Pancreas (tissue), 10 donors: Measurements from ENCODE around the gene COQ8B. TPM values are rescaled to one million over a fixed set of nuclear protein-coding genes. Genes with fewer than 3 reads are reported as not detected.

Experiments
- ATAC-seq, 4 donors: fragments of 200-7000 bp; cut with Tn5 transposase; one replicate each; pipeline versions ENCODE4 v1.8.0 to v1.9.1; 2020; ENCODE audit warnings: mild to moderate bottlenecking in 4 of 4, moderate library complexity in 4 of 4
- DNase-seq, 6 donors: peaks; one replicate each; pipeline ENCODE4 v3.0.0-alpha.2; 2020
- FAIRE-seq: peaks from 2 replicates; lab custom pipeline; 2012; peaks lifted over from hg19 to GRCh38; lab: Jason Lieb, UNC
- H3K27ac ChIP-seq, 4 donors: fragments of 200-600 bp; sonication (generic); 1 replicate in 3 of 4; 2 replicates in 1 of 4; pipeline versions ENCODE4 v1.5.0 to v1.8.0; 2020
- H3K27me3 ChIP-seq, 4 donors: fragments of 200-600 bp; one replicate each; pipeline ENCODE4 v1.8.0; 2021
- H3K36me3 ChIP-seq, 3 donors: fragments of 200-600 bp; sonication (generic) in 1 of 3; one replicate each; pipeline versions ENCODE4 v1.5.0 to v1.8.0; 2020 to 2021
- H3K4me1 ChIP-seq, 3 donors: fragments of 200-600 bp; one replicate each; pipeline ENCODE4 v1.8.0; 2021
- H3K4me3 ChIP-seq, 4 donors: fragments of 200-600 bp; sonication (generic) in 2 of 4; one replicate each; pipeline versions ENCODE4 v1.5.0 to v1.8.0; 2020 to 2021
- H3K9me3 ChIP-seq, 4 donors: fragments of 200-600 bp; one replicate each; pipeline ENCODE4 v1.8.0; 2021
- CTCF ChIP-seq, 4 donors: fragments of 200-600 bp; sonication (generic) in 3 of 4; IDR thresholded peaks; one replicate each; pipeline versions ENCODE4 v1.5.0 to v1.8.0; 2021; ENCODE audit warnings: antibody characterized with exemption in 4 of 4
- WGBS, 2 donors: extraction: QIAGEN DNeasy Blood & Tissue Kit; methylation state at CpG; one replicate each; pipeline ENCODE4 v1.1.7; 2013; 5-methylcytosine and 5-hydroxymethylcytosine counted together
- intact Hi-C, 3 donors: fragments of 100-400 bp; cut with DNase I; formaldehyde crosslinking; loops; one replicate each; pipeline versions ENCODE4 v1.11.1 to v1.14.2; 2022
- polyA plus RNA-seq, 2 donors: library from polyadenylated mRNA; stranded (reverse); fragments of 200-250 nt; gene quantifications; one replicate each; pipeline ENCODE4 v1.2.3, GENCODE V29; 2013
- total RNA-seq, 6 donors: library from RNA; stranded (reverse); fragmentation: NEBNext Ultra II Directional in 4 of 6; extraction: Animal tissue kit (Norgen Biotek cat#: 25700) in 4 of 6; gene quantifications; one replicate each; pipeline versions ENCODE4 v1.2.1 to v1.2.4, GENCODE V29; 2021 to 2023
- donor health status: healthy with polysubstance abuse.
- donor health status: DM: no; HTN: no; CAD: no; lungs with moderate emphysema.
- donor health status: DM: no; HTN: no; CAD: no.
- donor health status: control.
- donor health status: control.
- donor health status: Bipolar disorder and iron deficiency.
- donor health status: DM: yes; HTN: yes; CAD: no.
- donor health status: DM: no; HTN: no; CAD: no.
- donor health status: DM: no; HTN: no; CAD: no.
- donor health status: DM: yes; HTN: yes; CAD: no.

COQ8B gene
- total and polyA plus RNA-seq, 8 donors: 12.7 to 44.2 (median 18.0) TPM

GRCh38 chr19:40747536-40747935 lies 30.9 kb upstream of the COQ8B start:
- DNase-seq (no peak), ATAC-seq (no peak), FAIRE-seq (no peak)
- H3K36me3 ChIP-seq: no peaks in the 10 kb centered on the region
- TF ChIP-seq CTCF (IDR thresholded peaks at IDR 0.05): no peak
- intact Hi-C loops: no loop called here
- 97 to 98% methylated on average over 7 of the region's 7 CpGs for WGBS, 2 donors
- peaks cover 0 to 8% (median 0%) of the 10 kb centered on the region in 3 donors for H3K4me1 ChIP-seq
- H3K27me3 ChIP-seq: no peaks in the 10 kb centered on the region
- no peak overlapping the region for H3K27ac ChIP-seq
- H3K4me3 ChIP-seq: no peak overlapping the region
- no peaks in the 10 kb centered on the region for H3K9me3 ChIP-seq

GRCh38 chr19:40745402-40745780 lies 28.7 kb upstream of the COQ8B start:
- FAIRE-seq: no peak
- H3K4me1 ChIP-seq: peaks cover 0 to 4% (median 0%) of the 10 kb centered on the region in 3 donors
- H3K36me3 ChIP-seq: peaks cover 0 to 2% (median 0%) of the 10 kb centered on the region in 3 donors
- TF ChIP-seq CTCF (IDR thresholded peaks at IDR 0.05): no peak
- no peak for ATAC-seq
- H3K9me3 ChIP-seq: no peaks in the 10 kb centered on the region
- no peak for DNase-seq
- H3K4me3 ChIP-seq: no peak overlapping the region
- H3K27ac ChIP-seq: no peak overlapping the region
- H3K27me3 ChIP-seq: no peaks in the 10 kb centered on the region
- intact Hi-C loops: no loop called here
- 73 to 78% methylated on average over 7 of the region's 7 CpGs for WGBS, 2 donors

GRCh38 chr19:40744554-40745401 lies 28.1 kb upstream of the COQ8B start:
- Histone ChIP-seq H3K27me3 (no peaks in the 10 kb centered on the region), H3K9me3 (no peaks in the 10 kb centered on the region), H3K36me3 (peaks cover 0 to 8% (median 2%) of the 10 kb centered on the region in 3 donors), H3K27ac (no peak overlapping the region), H3K4me1 (peaks cover 0 to 4% (median 0%) of the 10 kb centered on the region in 3 donors), H3K4me3 (no peak overlapping the region)
- DNase-seq (no peak), ATAC-seq (peak in 1 of 4 donors; percentile 51), FAIRE-seq (no peak)
- intact Hi-C loops: no loop called here
- 63 to 67% methylated on average over 17 of the region's 17 CpGs for WGBS, 2 donors
- no peak for TF ChIP-seq CTCF (IDR thresholded peaks at IDR 0.05)

GRCh38 chr19:40743926-40744325 lies 27.2 kb upstream of the COQ8B start:
- intact Hi-C loops: no loop called here
- Histone ChIP-seq H3K27ac (no peak overlapping the region), H3K36me3 (peaks cover 0 to 13% (median 9%) of the 10 kb centered on the region in 3 donors), H3K27me3 (no peaks in the 10 kb centered on the region), H3K9me3 (no peaks in the 10 kb centered on the region), H3K4me1 (no peaks in the 10 kb centered on the region), H3K4me3 (no peak overlapping the region)
- WGBS, 2 donors: 91 to 95% methylated on average over 10 of the region's 10 CpGs
- ATAC-seq: no peak
- no peak for DNase-seq
- FAIRE-seq: no peak
- TF ChIP-seq CTCF (IDR thresholded peaks at IDR 0.05): no peak

- FAIRE-seq (no peak), DNase-seq (no peak), ATAC-seq (no peak)
- Histone ChIP-seq H3K27ac (no peak overlapping the region), H3K36me3 (peaks cover 0 to 13% (median 9%) of the 10 kb centered on the region in 3 donors), H3K27me3 (no peaks in the 10 kb centered on the region), H3K4me1 (no peaks in the 10 kb centered on the region), H3K4me3 (no peak overlapping the region), H3K9me3 (no peaks in the 10 kb centered on the region)
- intact Hi-C loops: no loop called here
- WGBS, 2 donors: 91 to 94% methylated on average over 12 of the region's 12 CpGs
- TF ChIP-seq CTCF (IDR thresholded peaks at IDR 0.05): no peak
Measured at GRCh38 chr19:40742886-40743285, 26.2 kb upstream of the COQ8B start.
